Activated naive CD4-positive, alpha-beta T cell treated with anti-CD3 and anti-CD28 coated beads, Interleukin-2, amount 50 U/mL, for 24 hours (primary cell): Measurements from ENCODE around the gene ALPK1.
"Not testable (repeated sequence)": the region's sequence is repeated elsewhere in the genome, so short reads cannot be mapped to it uniquely, and the experiment has no call there.

Experiments
- H3K27ac Mint-ChIP-seq: one replicate; pipeline ENCODE4 v1.8.0; 2021; ENCODE audit warnings: mild to moderate bottlenecking, mixed read lengths
- H3K27me3 Mint-ChIP-seq: one replicate; pipeline ENCODE4 v1.8.0; 2021; ENCODE audit warnings: mixed read lengths
- H3K36me3 Mint-ChIP-seq: one replicate; pipeline ENCODE4 v1.8.0; 2021; ENCODE audit warnings: mixed read lengths
- H3K4me1 Mint-ChIP-seq: one replicate; pipeline ENCODE4 v1.8.0; 2021; ENCODE audit warnings: mixed read lengths
- H3K4me3 Mint-ChIP-seq: one replicate; pipeline ENCODE4 v1.8.0; 2021; ENCODE audit warnings: mild to moderate bottlenecking, mixed read lengths
- H3K9me3 Mint-ChIP-seq: one replicate; pipeline ENCODE4 v1.8.0; 2021; ENCODE audit warnings: mixed read lengths

Gene ALPK1

DNA sequence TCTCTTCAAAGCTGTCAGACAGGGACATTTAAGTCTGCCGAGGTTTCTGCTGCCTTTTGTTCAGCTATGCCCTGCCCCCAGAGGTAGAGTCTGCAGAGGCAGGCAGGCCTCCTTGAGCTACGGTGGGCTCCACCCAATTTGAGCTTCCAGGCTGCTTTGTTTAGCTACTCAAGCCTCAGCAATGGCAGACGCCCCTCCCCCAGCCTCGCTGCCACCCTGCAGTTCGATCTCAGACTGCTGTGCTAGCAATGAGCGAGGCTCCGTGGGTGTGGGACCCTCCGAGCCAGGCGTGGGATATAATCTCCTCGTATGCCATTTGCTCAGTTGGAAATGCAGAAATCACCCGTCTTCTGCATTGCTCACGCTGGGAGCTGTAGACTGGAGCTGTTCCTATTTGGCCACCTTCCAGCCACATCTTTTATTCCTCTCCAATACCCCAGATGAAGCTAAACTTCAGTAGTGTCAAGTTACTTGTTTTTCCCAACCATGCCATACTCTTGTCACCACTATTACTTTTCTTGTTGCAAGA is 12.2 kb downstream of the ALPK1 start:
- H3K9me3 Mint-ChIP-seq, H3K27me3 Mint-ChIP-seq: not testable (repeated sequence)
- Mint-ChIP-seq H3K4me3 (peak overlapping the region; percentile 73), H3K4me1 (peaks cover 35% of the 10 kb centered on the region), H3K36me3 (peaks cover 11% of the 10 kb centered on the region), H3K27ac (peak overlapping the region; percentile 41)

DNA sequence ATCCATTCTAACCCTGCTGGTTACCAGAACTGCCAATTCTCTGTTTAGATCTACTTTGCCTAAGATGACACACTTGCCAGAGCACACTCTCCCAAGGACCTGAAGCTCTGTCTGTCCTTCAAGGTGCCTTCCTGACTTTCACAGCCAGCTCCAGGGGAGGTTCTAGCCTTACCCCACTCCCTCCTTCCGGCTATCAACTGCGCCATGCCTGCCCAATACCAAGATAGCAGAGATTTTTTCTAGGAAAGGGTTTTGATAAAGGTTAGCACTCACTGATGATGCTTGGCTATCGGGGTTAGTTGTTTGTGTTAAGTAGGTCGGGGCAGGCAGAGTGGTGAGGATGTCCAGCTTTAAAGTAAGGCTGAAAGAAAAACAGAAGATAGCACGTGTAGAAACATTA is 14.3 kb downstream of the ALPK1 start:
- H3K36me3 Mint-ChIP-seq: peaks cover 13% of the 10 kb centered on the region
- no peaks in the 10 kb centered on the region for H3K9me3 Mint-ChIP-seq
- peaks cover 35% of the 10 kb centered on the region for H3K4me1 Mint-ChIP-seq
- H3K4me3 Mint-ChIP-seq: no peak overlapping the region
- no peak overlapping the region for H3K27ac Mint-ChIP-seq
- H3K27me3 Mint-ChIP-seq: no peaks in the 10 kb centered on the region

- H3K4me1 Mint-ChIP-seq: peaks cover 23% of the 10 kb centered on the region
Measured at GRCh38 chr4:112312610-112313239, 15.6 kb downstream of the ALPK1 start.

GRCh38 chr4:112315446-112315845 is 18.3 kb downstream of the ALPK1 start:
- Mint-ChIP-seq H3K27ac (no peak overlapping the region), H3K4me1 (peaks cover 13% of the 10 kb centered on the region), H3K36me3 (peaks cover 8% of the 10 kb centered on the region), H3K4me3 (no peak overlapping the region), H3K27me3 (no peaks in the 10 kb centered on the region), H3K9me3 (no peaks in the 10 kb centered on the region)

More at GRCh38 chr4:112312610-112313239, 15.6 kb downstream of the ALPK1 start:
- no peaks in the 10 kb centered on the region for H3K9me3 Mint-ChIP-seq
- H3K27me3 Mint-ChIP-seq: no peaks in the 10 kb centered on the region
- no peak overlapping the region for H3K27ac Mint-ChIP-seq
- no peak overlapping the region for H3K4me3 Mint-ChIP-seq
- H3K36me3 Mint-ChIP-seq: peaks cover 8% of the 10 kb centered on the region

DNA sequence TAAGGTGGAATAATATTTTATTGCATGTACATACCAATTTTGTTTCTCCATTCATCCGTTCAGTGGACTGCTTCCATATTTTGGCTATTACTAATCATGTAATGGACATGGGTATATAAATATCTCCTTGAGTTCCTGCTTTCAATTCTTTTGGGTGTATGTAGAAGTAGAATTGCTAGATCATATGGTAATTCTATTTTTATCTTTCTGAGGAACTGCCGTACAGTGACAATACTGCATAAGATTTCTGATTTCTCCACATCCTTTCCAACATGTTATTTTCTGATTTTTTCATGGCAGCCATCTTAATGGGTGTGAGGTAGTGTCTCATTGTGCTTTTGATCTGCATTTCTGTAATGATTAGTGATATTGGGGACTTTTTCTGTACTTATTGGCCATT is 19.2 kb downstream of the ALPK1 start:
- no peaks in the 10 kb centered on the region for H3K9me3 Mint-ChIP-seq
- no peaks in the 10 kb centered on the region for H3K27me3 Mint-ChIP-seq
- H3K4me3 Mint-ChIP-seq: no peak overlapping the region
- peaks cover 10% of the 10 kb centered on the region for H3K36me3 Mint-ChIP-seq
- no peak overlapping the region for H3K27ac Mint-ChIP-seq
- peaks cover 16% of the 10 kb centered on the region for H3K4me1 Mint-ChIP-seq

DNA sequence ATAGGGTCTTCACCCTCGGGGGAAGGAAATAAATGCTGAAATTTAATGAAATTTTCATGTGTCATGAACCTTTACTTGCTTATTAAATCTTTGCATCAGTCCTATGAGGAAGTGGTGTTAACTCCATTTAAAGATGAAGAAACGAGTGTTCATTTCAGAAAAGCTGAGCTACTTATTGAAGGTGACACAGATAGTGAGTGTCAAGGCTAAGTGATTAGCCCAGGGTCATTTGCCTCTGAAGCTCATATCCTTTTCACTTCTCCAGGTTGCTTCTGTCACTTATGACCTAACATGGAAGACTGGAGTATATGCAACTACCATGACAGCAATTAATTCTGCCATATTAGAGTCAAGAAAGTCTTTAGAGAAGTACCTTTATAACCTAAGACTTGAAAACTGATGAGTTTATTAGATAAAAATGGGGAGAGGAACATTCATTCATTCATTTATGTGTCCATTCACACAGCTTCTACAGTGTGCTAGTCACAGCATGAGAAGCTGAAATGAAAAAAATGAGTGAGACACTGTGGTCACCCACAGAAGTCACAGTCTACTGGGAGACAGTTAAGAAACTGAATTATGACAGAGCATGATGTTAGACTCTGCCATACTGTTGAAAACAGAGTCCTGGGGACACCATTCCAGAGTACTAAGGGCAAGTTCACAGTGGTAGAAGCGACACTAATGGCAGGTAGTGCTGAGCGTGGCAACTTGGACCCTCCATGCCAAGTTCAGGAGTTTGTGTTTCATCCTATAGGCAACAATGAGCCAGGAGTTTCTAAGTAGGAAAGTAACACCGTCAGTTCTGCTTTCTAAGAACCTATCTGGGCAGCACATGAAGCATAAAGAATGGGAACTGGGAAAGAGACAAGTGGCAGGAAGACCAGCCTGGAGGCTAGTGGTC is 21.3 kb downstream of the ALPK1 start:
- Mint-ChIP-seq H3K4me1 (peaks cover 30% of the 10 kb centered on the region), H3K36me3 (peaks cover 10% of the 10 kb centered on the region), H3K4me3 (no peak overlapping the region), H3K27me3 (no peaks in the 10 kb centered on the region), H3K9me3 (no peaks in the 10 kb centered on the region), H3K27ac (peak overlapping the region; percentile 13)

- Mint-ChIP-seq H3K9me3 (no peaks in the 10 kb centered on the region), H3K27ac (peak overlapping the region; percentile 5), H3K4me1 (peaks cover 30% of the 10 kb centered on the region), H3K4me3 (peak overlapping the region; percentile 51), H3K27me3 (no peaks in the 10 kb centered on the region), H3K36me3 (peaks cover 13% of the 10 kb centered on the region)
Measured at GRCh38 chr4:112321776-112322684, 24.9 kb downstream of the ALPK1 start.

DNA sequence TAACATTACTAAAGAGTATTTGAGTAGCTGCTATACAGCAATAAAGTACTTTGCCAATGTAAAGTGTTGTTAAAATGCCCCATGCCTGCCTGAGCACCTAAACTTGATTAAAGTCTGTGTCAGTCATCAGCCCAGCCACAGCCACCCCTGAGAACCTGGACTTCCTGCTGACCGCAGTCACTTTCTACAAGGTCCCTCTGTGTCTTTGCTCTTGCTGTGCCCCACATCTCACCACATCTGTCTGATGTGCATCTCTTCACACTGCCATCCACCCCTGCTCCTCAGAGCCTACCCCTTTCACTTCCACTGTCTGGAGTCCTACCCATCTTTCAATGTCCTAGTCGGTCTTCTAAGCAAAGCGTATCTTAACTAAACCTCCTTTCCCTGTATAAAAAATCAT is 25.7 kb downstream of the ALPK1 start:
- no peak overlapping the region for H3K4me3 Mint-ChIP-seq
- H3K27ac Mint-ChIP-seq: no peak overlapping the region
- no peaks in the 10 kb centered on the region for H3K27me3 Mint-ChIP-seq
- peaks cover 10% of the 10 kb centered on the region for H3K36me3 Mint-ChIP-seq
- no peaks in the 10 kb centered on the region for H3K9me3 Mint-ChIP-seq
- peaks cover 30% of the 10 kb centered on the region for H3K4me1 Mint-ChIP-seq

DNA sequence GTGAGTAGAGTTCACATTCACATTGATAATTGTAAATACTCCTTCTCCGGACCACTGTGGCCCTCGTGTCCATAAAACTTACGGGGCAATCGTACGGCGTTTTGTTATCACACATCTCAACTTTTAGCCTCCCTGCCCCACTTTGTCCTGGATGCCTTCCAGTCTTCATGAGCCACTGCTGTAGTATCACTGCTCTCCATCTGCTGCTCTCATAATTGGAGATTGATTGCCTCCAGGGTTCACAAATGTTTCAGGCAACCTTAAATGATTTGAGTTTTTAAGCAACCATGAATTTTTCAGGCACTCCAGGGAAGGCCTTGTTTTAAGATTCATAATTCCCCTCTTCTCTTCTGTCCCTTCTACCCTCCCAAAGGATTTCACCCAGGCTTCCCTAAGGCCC is 28.4 kb downstream of the ALPK1 start:
- Mint-ChIP-seq H3K36me3 (peaks cover 9% of the 10 kb centered on the region), H3K4me3 (no peak overlapping the region), H3K27me3 (no peaks in the 10 kb centered on the region), H3K27ac (no peak overlapping the region), H3K9me3 (no peaks in the 10 kb centered on the region), H3K4me1 (peaks cover 20% of the 10 kb centered on the region)

DNA sequence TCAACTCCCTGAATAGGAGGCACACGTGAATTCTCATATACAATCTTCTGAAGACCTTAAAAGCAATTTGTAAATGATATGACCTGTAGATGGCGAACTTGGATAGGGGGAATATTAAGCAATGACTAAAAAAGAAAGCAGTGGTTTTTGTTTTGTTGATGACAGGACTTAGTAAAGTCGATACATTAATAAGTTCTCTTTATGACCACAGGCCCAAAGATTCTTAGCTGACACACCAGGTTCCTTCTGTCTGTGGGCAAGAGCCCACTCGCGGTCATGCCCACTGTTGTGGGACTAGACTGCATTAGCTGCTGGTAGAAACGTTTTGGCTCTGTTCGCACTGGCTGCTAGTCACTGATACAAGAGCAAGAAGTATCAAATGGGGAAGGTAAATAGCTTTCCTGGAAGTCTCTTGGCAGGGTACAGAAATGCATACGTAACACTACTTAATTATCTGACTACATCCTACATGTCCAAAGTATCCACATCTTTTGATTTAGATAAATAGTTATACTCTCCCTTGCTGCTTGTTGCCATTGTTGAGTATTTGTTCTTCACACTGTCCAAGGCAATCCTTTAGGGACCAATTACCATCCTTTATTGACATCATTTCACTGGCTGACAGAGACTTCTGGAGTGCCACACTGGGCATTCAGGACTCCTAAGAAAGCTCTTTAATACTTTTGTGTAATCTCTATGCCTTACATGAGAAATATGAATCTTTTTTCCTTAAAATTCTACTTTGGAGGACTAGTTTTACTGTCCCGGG is 31.0 kb downstream of the ALPK1 start:
- H3K4me1 Mint-ChIP-seq: no peaks in the 10 kb centered on the region
- H3K4me3 Mint-ChIP-seq: no peak overlapping the region
- H3K36me3 Mint-ChIP-seq: peaks cover 7% of the 10 kb centered on the region
- no peaks in the 10 kb centered on the region for H3K9me3 Mint-ChIP-seq
- H3K27me3 Mint-ChIP-seq: no peaks in the 10 kb centered on the region
- H3K27ac Mint-ChIP-seq: no peak overlapping the region

DNA sequence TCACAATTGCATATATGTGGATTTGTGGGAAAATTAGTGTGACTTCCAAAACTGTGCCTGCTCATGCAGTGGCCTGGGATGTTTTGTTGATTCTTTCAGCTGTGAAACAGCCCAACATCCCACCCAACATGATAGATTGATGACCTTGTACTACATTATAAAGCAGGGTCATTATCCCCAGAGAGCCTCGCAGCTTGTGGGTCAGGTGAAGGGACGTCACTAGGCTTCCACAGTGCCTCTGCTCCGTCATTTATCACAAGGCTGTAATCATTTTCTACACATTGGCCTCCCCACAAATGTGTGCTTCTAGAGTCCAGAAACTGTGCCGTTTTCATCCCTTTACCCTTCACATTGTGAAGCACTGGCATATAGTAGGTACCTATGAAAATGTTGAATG is 31.6 kb downstream of the ALPK1 start:
- H3K4me1 Mint-ChIP-seq: no peaks in the 10 kb centered on the region
- no peaks in the 10 kb centered on the region for H3K27me3 Mint-ChIP-seq
- no peak overlapping the region for H3K27ac Mint-ChIP-seq
- H3K4me3 Mint-ChIP-seq: no peak overlapping the region
- peaks cover 7% of the 10 kb centered on the region for H3K36me3 Mint-ChIP-seq
- no peaks in the 10 kb centered on the region for H3K9me3 Mint-ChIP-seq

- H3K27ac Mint-ChIP-seq: no peak overlapping the region
- H3K36me3 Mint-ChIP-seq: peaks cover 7% of the 10 kb centered on the region
- no peaks in the 10 kb centered on the region for H3K27me3 Mint-ChIP-seq
Measured at GRCh38 chr4:112329672-112330375, 32.7 kb downstream of the ALPK1 start.

DNA sequence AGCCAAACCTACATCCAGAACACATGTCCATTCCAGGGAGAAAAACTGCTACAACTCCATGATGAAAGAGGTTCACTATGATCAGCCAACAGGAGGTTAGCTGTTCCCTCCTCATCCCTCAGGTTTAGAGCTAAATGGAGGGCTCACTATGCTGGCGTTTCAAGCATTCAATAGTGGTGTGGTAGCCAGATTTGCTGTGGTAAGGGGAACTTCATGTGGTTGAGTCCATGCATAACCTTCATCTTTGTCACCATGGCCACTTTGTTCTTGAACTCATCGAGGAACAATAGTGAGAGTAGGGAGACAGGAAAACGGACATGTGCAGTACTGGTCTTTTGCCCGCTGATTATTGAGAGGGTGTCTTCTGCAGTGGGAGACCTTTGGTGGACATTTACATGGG is 33.8 kb downstream of the ALPK1 start:
- Mint-ChIP-seq H3K4me3 (no peak overlapping the region), H3K36me3 (peaks cover 5% of the 10 kb centered on the region), H3K4me1 (no peaks in the 10 kb centered on the region), H3K9me3 (no peaks in the 10 kb centered on the region), H3K27ac (no peak overlapping the region), H3K27me3 (no peaks in the 10 kb centered on the region)

More at GRCh38 chr4:112329672-112330375, 32.7 kb downstream of the ALPK1 start:
- Mint-ChIP-seq H3K9me3 (no peaks in the 10 kb centered on the region), H3K4me1 (no peaks in the 10 kb centered on the region), H3K4me3 (no peak overlapping the region)

GRCh38 chr4:112332398-112332797 is 35.2 kb downstream of the ALPK1 start:
- Mint-ChIP-seq H3K27ac (no peak overlapping the region), H3K4me3 (no peak overlapping the region), H3K27me3 (no peaks in the 10 kb centered on the region), H3K9me3 (no peaks in the 10 kb centered on the region), H3K36me3 (peaks cover 2% of the 10 kb centered on the region), H3K4me1 (no peaks in the 10 kb centered on the region)
